Prostate gland (tissue), 2 donors: Measurements from ENCODE around the gene RSBN1L. TPM values are rescaled to one million over a fixed set of nuclear protein-coding genes. Genes with fewer than 3 reads are reported as not detected.

Experiments
- DNase-seq: peaks from one replicate; pipeline ENCODE4 v3.0.0-alpha.2; 2019; ENCODE audit warnings: low spot score
- H3K27ac ChIP-seq, 2 donors: fragments of 200-600 bp; sonication (generic); 2 replicates each; pipeline ENCODE4 v1.5.1; 2017 to 2019
- H3K27me3 ChIP-seq: fragments of 200-600 bp; sonication (generic); replicated peaks from 2 replicates; pipeline ENCODE4 v1.5.1; 2019; ENCODE audit not compliant: insufficient read depth
- H3K36me3 ChIP-seq, 2 donors: fragments of 200-600 bp; sonication (generic); 1 replicate in 1 of 2; 2 replicates in 1 of 2; pipeline versions ENCODE4 v1.5.1 to v1.8.1; 2017 to 2019
- H3K4me1 ChIP-seq: fragments of 200-600 bp; sonication (generic); replicated peaks from 2 replicates; pipeline ENCODE4 v1.5.1; 2019
- H3K4me3 ChIP-seq, 2 donors: fragments of 200-600 bp; sonication (generic); 2 replicates each; pipeline ENCODE4 v1.5.1; 2017 to 2019
- H3K9me3 ChIP-seq: fragments of 200-600 bp; sonication (generic); 2 replicates; pipeline ENCODE4 v1.5.1; 2017
- CTCF ChIP-seq, 4 experiments: fragments of 200-600 bp in 2 of 4; fragments of 450-650 bp in 2 of 4; sonication (generic) in 2 of 4; IDR thresholded peaks; 1 replicate in 3 of 4; 2 replicates in 1 of 4; pipeline ENCODE4 v1.5.1; 2016 to 2019; ENCODE audit warnings: antibody characterized with exemption in 4 of 4, mild to moderate bottlenecking in 2 of 4, moderate library complexity in 2 of 4
- POLR2A ChIP-seq: fragments of 450-650 bp; IDR thresholded peaks from one replicate; pipeline ENCODE4 v1.6.1; 2016; ENCODE audit warnings: antibody characterized with exemption, mild to moderate bottlenecking
- POLR2AphosphoS5 ChIP-seq: sonication (generic); formaldehyde crosslinking; IDR thresholded peaks from one replicate; pipeline ENCODE4 v1.6.1; 2017; ENCODE audit warnings: antibody characterized with exemption
- WGBS: methylation state at CpG from one replicate; pipeline ENCODE4 v1.1.5; 2018; 5-methylcytosine and 5-hydroxymethylcytosine counted together
- intact Hi-C: fragments of 100-400 bp; cut with DNase I; formaldehyde crosslinking; loops from one replicate; pipeline ENCODE4 v1.14.2; 2022
- total RNA-seq, 2 donors: library from RNA; depleted of rRNA; stranded (reverse); fragments of >200 nt; gene quantifications; one replicate each; pipeline ENCODE4 v1.1.0, GENCODE V29; 2016

The RSBN1L gene
- total RNA-seq, 2 donors from 2014 or later = 19.4 to 20.7 TPM

GRCh38 chr7:77791956-77792355, 95.7 kb downstream of the RSBN1L start:
- H3K27me3 ChIP-seq = no peaks in the 10 kb centered on the region
- peak overlapping the region; percentile 40 to 60 for H3K27ac ChIP-seq
- peak; percentile 23 for DNase-seq
- intact Hi-C loops = no loop called here
- peaks cover 11% of the 10 kb centered on the region for H3K4me1 ChIP-seq
- H3K9me3 ChIP-seq = no peaks in the 10 kb centered on the region
- WGBS = 27% methylated on average over 2 of the region's 2 CpGs
- TF ChIP-seq POLR2A (no peak), CTCF (IDR thresholded peaks at IDR 0.05) (no peak), POLR2AphosphoS5 (peak; percentile 36)
- H3K4me3 ChIP-seq = no peak overlapping the region
- no peaks in the 10 kb centered on the region for H3K36me3 ChIP-seq

- 85% methylated on average over 4 of the region's 4 CpGs for WGBS
- H3K27ac ChIP-seq = peak overlapping the region in 1 of 2 donors; percentile 16
- H3K36me3 ChIP-seq = no peaks in the 10 kb centered on the region
- peaks cover 16% of the 10 kb centered on the region for H3K4me1 ChIP-seq
- H3K9me3 ChIP-seq = no peaks in the 10 kb centered on the region
- TF ChIP-seq CTCF (IDR thresholded peaks at IDR 0.05) (no peak), POLR2A (no peak), POLR2AphosphoS5 (no peak)
- no peaks in the 10 kb centered on the region for H3K27me3 ChIP-seq
- no peak for DNase-seq
- intact Hi-C loops = no loop called here
- no peak overlapping the region for H3K4me3 ChIP-seq
Observed at GRCh38 chr7:77794000-77794399, 97.7 kb downstream of the RSBN1L start.

GRCh38 chr7:77796109-77796508, 99.8 kb downstream of the RSBN1L start:
- Histone ChIP-seq H3K27me3 (no peaks in the 10 kb centered on the region), H3K9me3 (no peaks in the 10 kb centered on the region), H3K27ac (no peak overlapping the region), H3K36me3 (no peaks in the 10 kb centered on the region), H3K4me1 (peaks cover 20% of the 10 kb centered on the region), H3K4me3 (no peak overlapping the region)
- intact Hi-C loops = loop anchor here (5.0 kb wide), 1 partner anchor 259 kb away; the partner anchor contains the start of gene PTPN12
- WGBS = 66% methylated on average over 3 of the region's 3 CpGs
- TF ChIP-seq CTCF (IDR thresholded peaks at IDR 0.05) = no peak
- no peak for TF ChIP-seq POLR2AphosphoS5
- TF ChIP-seq POLR2A = no peak
- DNase-seq = no peak

- Histone ChIP-seq H3K27ac (peak overlapping the region in 1 of 2 donors; percentile 83), H3K27me3 (no peaks in the 10 kb centered on the region), H3K9me3 (no peaks in the 10 kb centered on the region), H3K4me3 (peak overlapping the region; percentile 84 to 88), H3K36me3 (no peaks in the 10 kb centered on the region), H3K4me1 (peaks cover 12% of the 10 kb centered on the region)
- TF ChIP-seq POLR2AphosphoS5 = no peak
- no peak for TF ChIP-seq POLR2A
- TF ChIP-seq CTCF (IDR thresholded peaks at IDR 0.05) = no peak
- intact Hi-C loops = loop anchor here (5.0 kb wide), 1 partner anchor 260 kb away; the partner anchor contains the start of gene PTPN12
- WGBS = 42% methylated on average over 5 of the region's 5 CpGs
- DNase-seq = no peak
Observed at GRCh38 chr7:77796960-77797359, 100.7 kb downstream of the RSBN1L start.

GRCh38 chr7:77797734-77798393, 101.6 kb downstream of the RSBN1L start:
- Histone ChIP-seq H3K27me3 (no peaks in the 10 kb centered on the region), H3K9me3 (no peaks in the 10 kb centered on the region), H3K36me3 (no peaks in the 10 kb centered on the region), H3K4me1 (peaks cover 12% of the 10 kb centered on the region), H3K27ac (peak overlapping the region; percentile 83 to 85), H3K4me3 (peak overlapping the region; percentile 84 to 88)
- no peak for DNase-seq
- TF ChIP-seq CTCF (IDR thresholded peaks at IDR 0.05) (no peak), POLR2AphosphoS5 (no peak), POLR2A (peak; percentile 24)
- intact Hi-C loops = loop anchor here (2.0 to 5.0 kb wide), 2 partner anchors 101 to 261 kb away; partner anchors contain the start of genes PTPN12 and RSBN1L
- 0% methylated on average over 35 of the region's 35 CpGs for WGBS
